ENCODE data around the gene CANT1. TPM values are rescaled to one million over a fixed set of nuclear protein-coding genes. Genes with fewer than 3 reads are reported as not detected.
A peak's percentile ranks its signal among the peaks of the same experiment; 100 is the strongest.

CANT1 gene
- total and polyA plus RNA-seq, 2 of the 13 experiments (the other 11 are each of a cell fraction or from before 2014, with no cell fraction given) = 34.1 to 42.1 TPM

DNA sequence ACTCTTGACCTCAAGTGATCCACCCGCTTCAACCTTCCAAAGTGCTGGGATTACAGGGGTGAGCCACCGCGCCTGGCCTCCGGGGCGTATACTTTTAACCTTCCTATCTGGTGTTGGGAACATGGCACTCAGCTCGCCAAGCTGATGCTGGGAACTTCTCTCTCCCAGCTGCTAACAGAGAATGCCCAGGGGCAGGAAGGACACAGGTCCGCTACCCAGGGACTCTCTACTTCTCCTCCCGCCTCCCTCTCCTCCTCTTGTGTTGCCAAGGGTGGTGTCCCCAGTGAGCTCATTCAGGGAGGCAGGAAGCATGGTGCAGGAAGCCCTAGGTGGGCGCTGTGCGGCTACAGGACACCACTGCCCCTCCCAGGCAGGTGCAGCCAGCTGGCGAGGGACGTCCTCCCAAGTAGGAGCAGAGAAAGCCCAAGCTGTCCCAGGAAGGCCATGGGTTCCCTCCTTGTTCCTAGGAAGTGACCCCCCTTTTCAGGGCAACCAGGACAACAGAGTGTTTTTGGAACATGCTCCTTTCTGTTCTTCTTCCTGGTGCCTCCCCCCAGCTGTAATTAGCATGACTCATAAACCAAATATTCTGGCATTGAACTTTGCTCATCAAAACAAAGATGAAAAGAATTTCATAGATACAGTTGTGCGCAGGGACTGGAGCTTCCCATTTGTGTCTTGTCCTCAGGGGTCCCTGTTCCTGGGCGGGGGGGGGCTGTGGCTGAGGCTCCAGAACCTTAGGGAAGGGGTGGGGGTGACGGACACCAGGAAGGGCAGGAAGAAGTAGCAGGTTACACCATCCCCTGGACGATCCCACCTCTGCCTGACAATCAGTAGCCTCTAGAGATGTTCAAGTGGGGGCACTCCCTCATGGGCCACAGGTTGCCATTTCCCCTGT lies 17.1 kb upstream of the CANT1 start (continued):
- TF ChIP-seq, protein P1, sequence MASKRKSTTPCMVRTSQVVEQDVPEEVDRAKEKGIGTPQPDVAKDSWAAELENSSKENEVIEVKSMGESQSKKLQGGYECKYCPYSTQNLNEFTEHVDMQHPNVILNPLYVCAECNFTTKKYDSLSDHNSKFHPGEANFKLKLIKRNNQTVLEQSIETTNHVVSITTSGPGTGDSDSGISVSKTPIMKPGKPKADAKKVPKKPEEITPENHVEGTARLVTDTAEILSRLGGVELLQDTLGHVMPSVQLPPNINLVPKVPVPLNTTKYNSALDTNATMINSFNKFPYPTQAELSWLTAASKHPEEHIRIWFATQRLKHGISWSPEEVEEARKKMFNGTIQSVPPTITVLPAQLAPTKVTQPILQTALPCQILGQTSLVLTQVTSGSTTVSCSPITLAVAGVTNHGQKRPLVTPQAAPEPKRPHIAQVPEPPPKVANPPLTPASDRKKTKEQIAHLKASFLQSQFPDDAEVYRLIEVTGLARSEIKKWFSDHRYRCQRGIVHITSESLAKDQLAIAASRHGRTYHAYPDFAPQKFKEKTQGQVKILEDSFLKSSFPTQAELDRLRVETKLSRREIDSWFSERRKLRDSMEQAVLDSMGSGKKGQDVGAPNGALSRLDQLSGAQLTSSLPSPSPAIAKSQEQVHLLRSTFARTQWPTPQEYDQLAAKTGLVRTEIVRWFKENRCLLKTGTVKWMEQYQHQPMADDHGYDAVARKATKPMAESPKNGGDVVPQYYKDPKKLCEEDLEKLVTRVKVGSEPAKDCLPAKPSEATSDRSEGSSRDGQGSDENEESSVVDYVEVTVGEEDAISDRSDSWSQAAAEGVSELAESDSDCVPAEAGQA (IDR thresholded peaks at IDR 0.05; ENCODE audit: low read depth) = no peak
- TF ChIP-seq, protein P1 (CRISPR knock-in tag; IDR thresholded peaks at IDR 0.05; ENCODE audit: borderline replicate concordance) = no peak
- TF ChIP-seq ZNF207 (IDR thresholded peaks at IDR 0.05; ENCODE audit: borderline replicate concordance) (no peak), HES4 (CRISPR knock-in tag; IDR thresholded peaks at IDR 0.05; ENCODE audit: borderline replicate concordance) (no peak), HNRNPK (IDR thresholded peaks at IDR 0.05; ENCODE audit: low read depth, low read length, poor library complexity, severe bottlenecking) (no peak), ZNF598 (CRISPR knock-in tag; IDR thresholded peaks at IDR 0.05; ENCODE audit: borderline replicate concordance) (peak; percentile 79; the same call in 1 of the 2 replicates), RBM22 (optimal IDR thresholded peaks at IDR 0.05; ENCODE audit: low read length) (no peak), FOXC1 (CRISPR knock-in tag; IDR thresholded peaks at IDR 0.05; ENCODE audit: borderline replicate concordance) (no peak), ZFP62 (CRISPR knock-in tag; IDR thresholded peaks at IDR 0.05) (no peak), ZFP37 (CRISPR knock-in tag; IDR thresholded peaks at IDR 0.05; ENCODE audit: borderline replicate concordance) (no peak), ISX (CRISPR knock-in tag; conservative IDR thresholded peaks at IDR 0.05) (no peak), PBX2 (CRISPR knock-in tag; IDR thresholded peaks at IDR 0.05) (no peak), YY1 (IDR thresholded peaks at IDR 0.05; ENCODE audit: insufficient read depth, insufficient replicate concordance, low read depth, low read length) (peak; percentile 14)
- TF ChIP-seq, protein P2, sequence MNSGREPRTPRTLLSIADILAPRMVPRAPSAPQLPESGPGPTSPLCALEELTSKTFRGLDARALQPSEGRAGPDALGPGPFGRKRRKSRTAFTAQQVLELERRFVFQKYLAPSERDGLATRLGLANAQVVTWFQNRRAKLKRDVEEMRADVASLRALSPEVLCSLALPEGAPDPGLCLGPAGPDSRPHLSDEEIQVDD (CRISPR knock-in tag; IDR thresholded peaks at IDR 0.05; ENCODE audit: borderline replicate concordance) = no peak
- TF ChIP-seq, protein P3, sequence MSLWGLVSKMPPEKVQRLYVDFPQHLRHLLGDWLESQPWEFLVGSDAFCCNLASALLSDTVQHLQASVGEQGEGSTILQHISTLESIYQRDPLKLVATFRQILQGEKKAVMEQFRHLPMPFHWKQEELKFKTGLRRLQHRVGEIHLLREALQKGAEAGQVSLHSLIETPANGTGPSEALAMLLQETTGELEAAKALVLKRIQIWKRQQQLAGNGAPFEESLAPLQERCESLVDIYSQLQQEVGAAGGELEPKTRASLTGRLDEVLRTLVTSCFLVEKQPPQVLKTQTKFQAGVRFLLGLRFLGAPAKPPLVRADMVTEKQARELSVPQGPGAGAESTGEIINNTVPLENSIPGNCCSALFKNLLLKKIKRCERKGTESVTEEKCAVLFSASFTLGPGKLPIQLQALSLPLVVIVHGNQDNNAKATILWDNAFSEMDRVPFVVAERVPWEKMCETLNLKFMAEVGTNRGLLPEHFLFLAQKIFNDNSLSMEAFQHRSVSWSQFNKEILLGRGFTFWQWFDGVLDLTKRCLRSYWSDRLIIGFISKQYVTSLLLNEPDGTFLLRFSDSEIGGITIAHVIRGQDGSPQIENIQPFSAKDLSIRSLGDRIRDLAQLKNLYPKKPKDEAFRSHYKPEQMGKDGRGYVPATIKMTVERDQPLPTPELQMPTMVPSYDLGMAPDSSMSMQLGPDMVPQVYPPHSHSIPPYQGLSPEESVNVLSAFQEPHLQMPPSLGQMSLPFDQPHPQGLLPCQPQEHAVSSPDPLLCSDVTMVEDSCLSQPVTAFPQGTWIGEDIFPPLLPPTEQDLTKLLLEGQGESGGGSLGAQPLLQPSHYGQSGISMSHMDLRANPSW (CRISPR knock-in tag; IDR thresholded peaks at IDR 0.05; ENCODE audit: borderline replicate concordance) = peak; percentile 58; the same call in 1 of the 2 replicates
- TF ChIP-seq, protein P4, sequence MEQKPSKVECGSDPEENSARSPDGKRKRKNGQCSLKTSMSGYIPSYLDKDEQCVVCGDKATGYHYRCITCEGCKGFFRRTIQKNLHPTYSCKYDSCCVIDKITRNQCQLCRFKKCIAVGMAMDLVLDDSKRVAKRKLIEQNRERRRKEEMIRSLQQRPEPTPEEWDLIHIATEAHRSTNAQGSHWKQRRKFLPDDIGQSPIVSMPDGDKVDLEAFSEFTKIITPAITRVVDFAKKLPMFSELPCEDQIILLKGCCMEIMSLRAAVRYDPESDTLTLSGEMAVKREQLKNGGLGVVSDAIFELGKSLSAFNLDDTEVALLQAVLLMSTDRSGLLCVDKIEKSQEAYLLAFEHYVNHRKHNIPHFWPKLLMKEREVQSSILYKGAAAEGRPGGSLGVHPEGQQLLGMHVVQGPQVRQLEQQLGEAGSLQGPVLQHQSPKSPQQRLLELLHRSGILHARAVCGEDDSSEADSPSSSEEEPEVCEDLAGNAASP (CRISPR knock-in tag; IDR thresholded peaks at IDR 0.05; ENCODE audit: borderline replicate concordance) = peak; percentile 85; the same call in 1 of the 2 replicates
